GM12801 (cell line): ENCODE measurements around the gene GREB1.

Experiments
- CTCF ChIP-seq: IDR thresholded peaks from one replicate; pipeline ENCODE4 v1.5.1; 2011; ENCODE audit warnings: control low read depth; ENCODE audit not compliant: insufficient read length; ENCODE audit errors: extremely low read depth

Gene GREB1

GRCh38 chr2:11540996-11541692, 7.3 kb downstream of the GREB1 start:
- no peak for TF ChIP-seq CTCF

- no peak for TF ChIP-seq CTCF
These were observed 7.9 kb downstream of the GREB1 start for GRCh38 chr2:11541693-11542274.

- no peak for TF ChIP-seq CTCF
These were observed 8.5 kb downstream of the GREB1 start for GRCh38 chr2:11542275-11542819.

GRCh38 chr2:11543337-11544216, 9.7 kb downstream of the GREB1 start:
- no peak for TF ChIP-seq CTCF

GRCh38 chr2:11546072-11546471, 12.2 kb downstream of the GREB1 start:
- TF ChIP-seq CTCF: no peak

GRCh38 chr2:11547912-11548497, 14.2 kb downstream of the GREB1 start:
- no peak for TF ChIP-seq CTCF

- TF ChIP-seq CTCF: no peak
These were observed 16.5 kb downstream of the GREB1 start for GRCh38 chr2:11550302-11550701.
